BLaER1 (cell line): ENCODE results near the gene WDR33.
"Not testable (repeated sequence)": the region's sequence is repeated elsewhere in the genome, so short reads cannot be mapped to it uniquely, and the experiment has no call there.

Source experiments
- H3K27ac ChIP-seq: shearing (Covaris generic); formaldehyde crosslinking; 2 replicates; pipeline ENCODE4 v1.8.1; 2022
- H3K27me3 ChIP-seq: shearing (Covaris generic); formaldehyde crosslinking; 2 replicates; pipeline ENCODE4 v1.8.1; 2022
- H3K36me3 ChIP-seq: shearing (Covaris generic); formaldehyde crosslinking; 2 replicates; pipeline ENCODE4 v1.8.1; 2022
- H3K4me1 ChIP-seq: shearing (Covaris generic); formaldehyde crosslinking; 2 replicates; pipeline ENCODE4 v1.8.1; 2022
- H3K4me2 ChIP-seq: shearing (Covaris generic); formaldehyde crosslinking; 2 replicates; pipeline ENCODE4 v1.8.1; 2022
- H3K4me3 ChIP-seq: shearing (Covaris generic); formaldehyde crosslinking; 2 replicates; pipeline ENCODE4 v1.8.1; 2022
- H3K9ac ChIP-seq: shearing (Covaris generic); formaldehyde crosslinking; 2 replicates; pipeline ENCODE4 v1.8.1; 2022
- H3K9me3 ChIP-seq: shearing (Covaris generic); formaldehyde crosslinking; 2 replicates; pipeline ENCODE4 v1.8.1; 2022
- H4K20me1 ChIP-seq: shearing (Covaris generic); formaldehyde crosslinking; 2 replicates; pipeline ENCODE4 v1.8.1; 2022
- Cebpa-rat ChIP-seq: shearing (Covaris generic); IDR thresholded peaks from 2 replicates; pipeline ENCODE4 v1.8.1; 2022

WDR33 gene

DNA sequence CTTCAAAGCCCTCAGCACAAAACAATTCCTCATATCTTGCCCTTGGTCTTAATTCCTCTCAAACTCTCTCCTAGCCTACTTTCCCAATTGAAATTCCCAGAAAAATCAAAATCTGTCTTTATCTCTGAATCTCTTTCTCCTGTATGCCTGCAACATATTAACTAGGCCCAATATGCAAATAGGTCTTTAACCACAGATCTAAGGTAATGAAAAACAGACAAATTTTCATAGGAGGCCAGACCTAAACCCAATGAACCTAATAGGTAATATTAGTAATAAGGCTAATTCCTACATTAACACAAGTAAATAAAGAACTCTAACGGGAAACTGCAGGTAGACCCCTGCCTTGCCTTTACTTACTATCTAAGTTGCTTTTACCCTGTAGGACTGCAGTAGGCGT is 41.4 kb downstream of the WDR33 start:
- Histone ChIP-seq H3K9ac (no peak overlapping the region), H3K27ac (no peak overlapping the region)

DNA sequence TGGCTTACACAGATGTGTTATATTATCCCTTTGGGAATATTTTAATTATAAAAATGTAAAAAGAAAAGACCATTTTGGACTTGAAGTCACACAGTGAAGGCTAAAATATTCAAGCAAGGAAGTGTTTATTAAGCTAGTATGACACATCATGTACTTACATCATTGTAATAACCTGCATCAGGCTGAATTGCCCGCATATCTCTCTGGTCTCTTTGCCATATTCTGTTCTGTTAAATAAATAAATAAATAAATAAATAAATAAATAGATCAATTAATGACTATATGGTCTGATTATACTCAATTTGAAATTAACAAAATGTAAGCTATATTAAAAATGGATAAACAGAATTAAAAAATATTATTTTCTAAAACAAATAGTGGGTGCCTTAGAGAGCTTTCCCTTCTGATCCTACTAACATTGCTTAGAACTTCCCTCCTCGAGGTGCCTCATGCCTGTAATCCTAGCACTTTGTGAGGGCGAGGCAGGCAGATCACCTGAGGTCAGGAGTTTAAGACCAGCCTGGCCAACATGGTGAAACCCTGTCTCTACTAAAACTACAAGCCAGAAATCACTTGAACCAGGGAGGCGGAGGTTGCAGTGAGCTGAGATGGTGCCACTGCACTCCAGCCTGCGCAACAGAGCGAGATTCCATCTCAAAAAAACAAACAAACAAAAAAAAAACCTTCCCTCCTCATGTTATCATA is 42.0 kb downstream of the WDR33 start:
- H3K27me3 ChIP-seq = no peaks in the 10 kb centered on the region
- no peak overlapping the region for H3K4me2 ChIP-seq
- H3K4me1 ChIP-seq = peaks cover 11% of the 10 kb centered on the region; the same call in 1 of the 2 replicates
- no peak overlapping the region for H3K9ac ChIP-seq
- H3K9me3 ChIP-seq = no peaks in the 10 kb centered on the region
- peaks cover 76% of the 10 kb centered on the region for H3K36me3 ChIP-seq
- H4K20me1 ChIP-seq = peaks cover 91% of the 10 kb centered on the region
- H3K4me3 ChIP-seq = no peak overlapping the region
- TF ChIP-seq Cebpa-rat = no peak
- H3K27ac ChIP-seq = no peak overlapping the region

More for the DNA sequence above, 41.4 kb downstream of the WDR33 start:
- H3K9me3 ChIP-seq = no peaks in the 10 kb centered on the region
- H3K27me3 ChIP-seq = no peaks in the 10 kb centered on the region
- no peak overlapping the region for H3K4me3 ChIP-seq
- peaks cover 94% of the 10 kb centered on the region for H4K20me1 ChIP-seq
- no peak for TF ChIP-seq Cebpa-rat
- H3K36me3 ChIP-seq = peaks cover 71% of the 10 kb centered on the region
- peaks cover 13% of the 10 kb centered on the region; the same call in 1 of the 2 replicates for H3K4me1 ChIP-seq
- no peak overlapping the region for H3K4me2 ChIP-seq

DNA sequence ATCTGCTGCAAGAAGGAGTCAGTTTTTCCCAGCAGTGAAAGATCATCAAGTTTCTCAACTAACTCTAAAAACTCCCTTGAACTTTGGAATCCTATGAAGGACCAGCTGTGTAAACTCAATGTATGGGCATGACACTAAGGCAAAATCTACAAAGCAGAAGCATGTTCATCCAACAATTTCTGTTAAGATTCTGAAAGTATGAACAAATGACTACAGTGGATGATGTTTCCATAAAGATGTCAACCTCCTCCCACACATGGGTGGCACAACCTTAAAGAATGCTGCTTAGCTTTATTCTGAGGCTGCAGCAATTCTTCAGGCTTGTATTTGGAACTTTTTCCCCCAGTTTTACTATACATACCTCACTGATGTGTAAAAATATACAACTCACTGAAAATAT is 47.2 kb downstream of the WDR33 start:
- H3K4me1 ChIP-seq = no peaks in the 10 kb centered on the region
- H3K9ac ChIP-seq = no peak overlapping the region
- H3K4me2 ChIP-seq = no peak overlapping the region
- H4K20me1 ChIP-seq = peaks cover 42% of the 10 kb centered on the region
- no peak for TF ChIP-seq Cebpa-rat
- H3K4me3 ChIP-seq = no peak overlapping the region
- H3K9me3 ChIP-seq = no peaks in the 10 kb centered on the region
- peaks cover 92% of the 10 kb centered on the region for H3K36me3 ChIP-seq
- no peaks in the 10 kb centered on the region for H3K27me3 ChIP-seq
- H3K27ac ChIP-seq = no peak overlapping the region

DNA sequence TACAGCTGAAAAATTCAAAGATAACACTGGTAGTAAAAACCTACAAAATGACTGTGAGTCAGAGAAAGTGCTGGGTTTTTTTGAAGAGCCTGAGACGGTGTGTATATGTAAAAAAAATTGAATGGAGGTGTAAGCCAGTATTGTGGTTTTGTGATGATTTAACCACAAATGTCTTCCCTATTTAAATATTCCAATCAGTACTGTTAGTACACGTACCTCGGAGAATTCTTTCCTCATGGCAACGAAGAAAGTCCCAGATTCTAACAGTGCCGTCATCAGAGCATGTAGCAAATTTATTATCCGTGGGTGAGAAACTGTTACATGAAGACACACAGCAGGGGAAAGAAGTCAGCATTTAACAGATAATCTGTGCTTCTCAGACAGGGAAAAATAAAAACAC is 48.1 kb downstream of the WDR33 start:
- peaks cover 34% of the 10 kb centered on the region for H4K20me1 ChIP-seq
- no peak for TF ChIP-seq Cebpa-rat
- H3K9me3 ChIP-seq = no peaks in the 10 kb centered on the region
- H3K4me3 ChIP-seq = no peak overlapping the region
- H3K27ac ChIP-seq = no peak overlapping the region
- H3K4me1 ChIP-seq = no peaks in the 10 kb centered on the region
- no peak overlapping the region for H3K9ac ChIP-seq
- peaks cover 91% of the 10 kb centered on the region for H3K36me3 ChIP-seq
- H3K27me3 ChIP-seq = no peaks in the 10 kb centered on the region
- H3K4me2 ChIP-seq = no peak overlapping the region

DNA sequence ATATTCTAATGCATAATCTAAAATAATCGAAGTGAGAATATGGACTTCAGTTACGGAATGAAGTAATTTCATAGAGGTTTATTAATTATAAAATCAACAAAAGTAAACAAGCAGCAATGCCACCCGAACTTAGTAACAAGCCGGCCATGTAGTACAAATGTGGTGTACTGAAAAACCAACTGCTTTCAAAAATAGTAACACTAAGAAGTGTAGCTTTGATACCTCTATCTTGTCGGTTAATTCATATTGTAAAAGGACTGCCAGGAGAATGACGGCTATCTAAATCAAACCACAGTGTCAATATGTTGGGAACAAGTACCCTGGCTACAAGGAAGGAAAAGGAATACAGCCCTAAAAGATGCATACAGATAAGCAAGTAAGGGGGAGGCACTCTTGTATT is 48.5 kb downstream of the WDR33 start:
- H3K9me3 ChIP-seq = no peaks in the 10 kb centered on the region
- H3K27me3 ChIP-seq = no peaks in the 10 kb centered on the region
- TF ChIP-seq Cebpa-rat = no peak
- H3K4me3 ChIP-seq = no peak overlapping the region
- no peak overlapping the region for H3K27ac ChIP-seq
- peaks cover 30% of the 10 kb centered on the region for H4K20me1 ChIP-seq
- peaks cover 87% of the 10 kb centered on the region for H3K36me3 ChIP-seq
- no peaks in the 10 kb centered on the region for H3K4me1 ChIP-seq
- H3K9ac ChIP-seq = no peak overlapping the region
- H3K4me2 ChIP-seq = no peak overlapping the region

DNA sequence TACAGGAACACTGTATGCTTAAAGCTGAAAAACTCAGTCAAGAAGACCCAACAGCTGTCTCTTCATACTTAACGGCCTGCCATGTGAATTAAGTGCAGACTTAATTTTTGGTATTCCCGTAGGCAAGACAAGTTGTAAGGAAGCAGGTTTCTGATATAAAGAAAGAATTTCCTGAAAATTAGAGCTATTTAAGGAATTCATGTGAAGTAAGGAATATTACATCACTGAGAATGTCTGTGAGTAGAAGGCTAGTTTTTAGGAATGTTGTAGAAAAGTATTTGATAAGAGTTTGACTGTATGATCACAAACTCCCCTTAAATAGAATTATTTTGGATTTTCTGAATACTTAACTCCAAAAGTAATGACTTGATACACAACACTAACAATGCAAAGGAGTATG is 51.0 kb downstream of the WDR33 start:
- Histone ChIP-seq H3K4me3 (no peak overlapping the region), H3K4me2 (no peak overlapping the region), H3K9me3 (no peaks in the 10 kb centered on the region), H3K9ac (no peak overlapping the region), H3K36me3 (peaks cover 79% of the 10 kb centered on the region), H3K27ac (no peak overlapping the region), H3K4me1 (no peaks in the 10 kb centered on the region), H4K20me1 (0 out of 2 replicates have a peak, but pooled peaks cover 7% of the 10 kb centered on the region), H3K27me3 (no peaks in the 10 kb centered on the region)
- TF ChIP-seq Cebpa-rat = no peak

DNA sequence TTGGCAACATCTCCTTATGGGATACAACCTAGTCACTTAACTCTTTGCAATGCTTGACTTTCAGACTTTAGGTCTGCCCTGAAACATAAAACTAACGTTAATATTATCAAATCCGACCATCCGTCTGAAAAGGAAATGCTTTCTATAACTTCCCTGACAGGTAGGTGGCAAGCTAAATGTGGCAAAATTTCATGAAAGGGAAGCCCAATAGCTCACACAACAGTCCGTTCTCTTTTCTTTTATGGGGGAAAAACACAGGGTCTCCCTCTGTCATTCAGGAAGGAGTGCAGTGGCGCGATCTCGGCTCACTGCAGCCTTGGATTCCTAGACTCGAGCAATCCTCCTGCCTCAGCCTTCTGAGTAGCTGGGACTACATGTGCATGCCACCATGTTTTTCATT is 56.8 kb downstream of the WDR33 start:
- no peak for TF ChIP-seq Cebpa-rat
- Histone ChIP-seq H3K27ac (no peak overlapping the region), H4K20me1 (no peaks in the 10 kb centered on the region)

DNA sequence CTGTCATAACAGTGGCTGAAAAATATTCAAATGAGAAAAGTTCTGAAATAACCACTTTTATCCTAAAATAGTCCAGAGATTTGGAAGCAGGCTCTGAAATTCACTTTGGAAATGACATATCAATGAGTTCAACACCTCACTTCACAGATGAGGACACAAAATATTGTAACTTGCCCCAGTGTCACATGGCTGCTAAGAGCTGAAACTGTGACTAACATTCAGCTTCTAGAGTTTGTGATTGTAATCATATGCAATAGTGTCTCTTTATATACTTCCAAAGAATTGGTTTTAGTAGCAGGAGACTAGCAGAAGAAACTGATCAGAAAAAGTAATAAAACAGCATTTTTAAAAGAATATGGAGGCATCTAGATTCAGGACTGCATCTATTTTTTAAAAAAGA is 57.6 kb downstream of the WDR33 start:
- Histone ChIP-seq H3K36me3 (peaks cover 55% of the 10 kb centered on the region), H3K9ac (no peak overlapping the region), H3K27me3 (no peaks in the 10 kb centered on the region), H3K4me2 (no peak overlapping the region), H3K9me3 (no peaks in the 10 kb centered on the region), H3K4me1 (no peaks in the 10 kb centered on the region; the same call in 1 of the 2 replicates), H3K4me3 (no peak overlapping the region), H4K20me1 (no peaks in the 10 kb centered on the region), H3K27ac (no peak overlapping the region)
- TF ChIP-seq Cebpa-rat = no peak

More for the DNA sequence above, 56.8 kb downstream of the WDR33 start:
- Histone ChIP-seq H3K4me1 (no peaks in the 10 kb centered on the region; the same call in 1 of the 2 replicates), H3K4me3 (no peak overlapping the region), H3K36me3 (peaks cover 54% of the 10 kb centered on the region), H3K4me2 (no peak overlapping the region), H3K9ac (no peak overlapping the region), H3K27me3 (no peaks in the 10 kb centered on the region), H3K9me3 (no peaks in the 10 kb centered on the region)

DNA sequence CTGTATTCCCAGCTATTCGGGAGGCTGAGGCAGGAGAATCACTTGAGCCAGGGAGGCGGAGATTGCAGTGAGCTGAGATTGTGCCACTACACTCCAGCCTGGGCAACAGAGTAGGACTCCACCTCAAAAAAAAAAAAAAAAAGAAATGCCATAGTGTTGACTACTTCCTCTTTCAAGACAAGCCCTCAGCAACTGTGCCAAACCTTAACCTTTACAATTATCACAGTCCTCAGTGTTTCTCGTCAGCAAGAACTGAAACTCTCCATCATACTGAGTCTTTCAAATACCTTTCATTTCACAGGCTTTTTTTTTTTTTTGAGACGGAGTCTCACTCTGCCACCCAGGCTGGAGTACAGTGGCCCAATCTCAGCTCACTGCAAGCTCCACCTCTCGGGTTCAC is 61.4 kb downstream of the WDR33 start:
- not testable (repeated sequence) for H3K4me2 ChIP-seq, H4K20me1 ChIP-seq

DNA sequence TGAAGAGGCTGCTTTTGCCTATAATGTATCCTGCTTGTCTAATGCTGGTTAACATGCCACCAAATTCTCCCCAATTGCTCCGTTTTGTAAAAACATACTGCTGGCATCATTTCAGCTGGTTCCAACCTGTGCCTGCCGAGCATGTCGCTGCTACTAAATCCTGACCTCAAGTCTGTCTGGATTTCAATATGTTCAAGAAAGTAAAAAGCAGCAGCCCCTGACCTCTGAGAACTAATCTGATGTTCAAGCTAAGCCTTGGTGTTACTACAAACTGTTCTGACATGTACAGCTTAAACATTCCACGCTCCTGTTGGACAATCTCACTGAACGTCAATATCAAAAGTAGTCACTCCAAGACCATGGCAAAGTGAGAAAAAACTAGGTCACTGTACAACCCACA is 63.4 kb downstream of the WDR33 start:
- H4K20me1 ChIP-seq = no peaks in the 10 kb centered on the region
- no peak overlapping the region for H3K27ac ChIP-seq
- no peaks in the 10 kb centered on the region for H3K9me3 ChIP-seq
- H3K9ac ChIP-seq = no peak overlapping the region
- H3K4me3 ChIP-seq = no peak overlapping the region
- no peak for TF ChIP-seq Cebpa-rat
- no peaks in the 10 kb centered on the region; the same call in 1 of the 2 replicates for H3K4me1 ChIP-seq
- no peak overlapping the region for H3K4me2 ChIP-seq
- H3K27me3 ChIP-seq = no peaks in the 10 kb centered on the region
- peaks cover 71% of the 10 kb centered on the region for H3K36me3 ChIP-seq

More for the DNA sequence above, 61.4 kb downstream of the WDR33 start:
- not testable (repeated sequence) for H3K4me3 ChIP-seq, H3K27me3 ChIP-seq, H3K4me1 ChIP-seq, H3K27ac ChIP-seq, H3K9me3 ChIP-seq, H3K9ac ChIP-seq
- peaks cover 70% of the 10 kb centered on the region for H3K36me3 ChIP-seq

DNA sequence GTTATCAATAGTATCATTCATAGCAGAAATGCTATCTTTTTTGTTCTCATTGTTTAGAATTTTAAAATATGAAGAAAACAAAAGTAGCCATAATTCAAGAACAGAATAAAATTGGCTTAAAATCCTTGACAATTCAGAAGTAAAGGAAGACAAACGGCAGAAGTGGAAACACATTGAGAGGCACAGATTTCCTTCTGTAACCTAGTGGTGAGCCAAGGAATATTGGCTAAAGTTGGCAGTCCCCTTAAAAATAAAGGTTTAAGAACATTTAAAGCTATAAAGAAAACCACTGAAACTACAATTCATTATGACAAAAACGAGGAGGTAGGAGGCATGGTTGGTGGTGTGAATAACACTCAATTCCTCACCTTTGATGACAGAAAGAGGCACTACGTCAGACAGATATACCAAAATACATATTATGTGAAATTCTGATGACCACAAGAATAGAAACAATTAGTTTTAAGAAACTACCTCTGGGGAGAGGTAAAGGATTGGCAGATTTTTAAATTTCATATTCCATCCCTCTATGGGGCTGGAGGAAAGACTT is 67.4 kb downstream of the WDR33 start:
- no peak for TF ChIP-seq Cebpa-rat
- Histone ChIP-seq H3K9me3 (no peaks in the 10 kb centered on the region), H3K4me3 (no peak overlapping the region), H4K20me1 (no peaks in the 10 kb centered on the region), H3K4me2 (no peak overlapping the region), H3K27ac (no peak overlapping the region), H3K4me1 (no peaks in the 10 kb centered on the region), H3K9ac (no peak overlapping the region), H3K36me3 (peaks cover 80% of the 10 kb centered on the region), H3K27me3 (no peaks in the 10 kb centered on the region)
